HEK293T (cell line): ENCODE results near the gene NPEPL1.
"Not testable (repeated sequence)": the region's sequence is repeated elsewhere in the genome, so short reads cannot be mapped to it uniquely, and the experiment has no call there.

Experiments
- CTCF ChIA-PET: fragments of 350-600 bp; formaldehyde crosslinking; extraction: SDS; loops from one replicate; lab custom pipeline; 2021; ENCODE audit warnings: antibody characterized with exemption, inconsistent platforms; lab: Yijun Ruan, JAX
- POLR2A ChIA-PET: fragments of 350-600 bp; formaldehyde crosslinking; extraction: SDS; loops from one replicate; lab custom pipeline; 2020; ENCODE audit warnings: antibody characterized with exemption, inconsistent platforms; lab: Yijun Ruan, JAX
- DNase-seq: peaks from one replicate; pipeline ENCODE4 v3.0.0; 2012; ENCODE audit warnings: mixed read lengths; ENCODE audit errors: extremely low spot score
- ARNT ChIP-seq: fragments of 450-650 bp; IDR thresholded peaks from 2 replicates; pipeline ENCODE4 v1.6.1; 2017; ENCODE audit warnings: mild to moderate bottlenecking
- BHLHE40 ChIP-seq: fragments of 450-650 bp; IDR thresholded peaks from 2 replicates; pipeline ENCODE4 v1.6.1; 2016; ENCODE audit warnings: mild to moderate bottlenecking, moderate library complexity, borderline replicate concordance
- CTBP1 ChIP-seq: fragments of 450-650 bp; IDR thresholded peaks from 2 replicates; pipeline ENCODE4 v1.6.1; 2016; ENCODE audit warnings: borderline replicate concordance
- ELF4 ChIP-seq: fragments of 450-650 bp; IDR thresholded peaks from 2 replicates; pipeline ENCODE4 v1.6.1; 2017; ENCODE audit warnings: antibody characterized with exemption
- FOXA1 ChIP-seq: fragments of 450-650 bp; IDR thresholded peaks from 2 replicates; pipeline ENCODE4 v1.6.1; 2016; ENCODE audit warnings: mild to moderate bottlenecking
- FOXK2 ChIP-seq: fragments of 450-650 bp; IDR thresholded peaks from 2 replicates; pipeline ENCODE4 v1.6.1; 2016; ENCODE audit warnings: mild to moderate bottlenecking
- FOXM1 ChIP-seq: fragments of 450-650 bp; IDR thresholded peaks from 2 replicates; pipeline ENCODE4 v1.6.1; 2017; ENCODE audit warnings: mild to moderate bottlenecking, borderline replicate concordance
- HDGF ChIP-seq: fragments of 450-650 bp; IDR thresholded peaks from 2 replicates; pipeline ENCODE4 v1.6.1; 2017; ENCODE audit warnings: antibody characterized with exemption, borderline replicate concordance
- L3MBTL2 ChIP-seq: fragments of 450-650 bp; conservative IDR thresholded peaks from 2 replicates; pipeline ENCODE4 v1.6.1; 2016; ENCODE audit warnings: mild to moderate bottlenecking
- LEF1 ChIP-seq: fragments of 450-650 bp; IDR thresholded peaks from 2 replicates; pipeline ENCODE4 v1.6.1; 2017; ENCODE audit warnings: mild to moderate bottlenecking, borderline replicate concordance
- NFRKB ChIP-seq: fragments of 450-650 bp; IDR thresholded peaks from 2 replicates; pipeline ENCODE4 v1.6.1; 2016; ENCODE audit warnings: mild to moderate bottlenecking, moderate library complexity
- SP1 ChIP-seq: fragments of 450-650 bp; IDR thresholded peaks from 2 replicates; pipeline ENCODE4 v1.6.1; 2017
- SUZ12 ChIP-seq: fragments of 450-650 bp; IDR thresholded peaks from 2 replicates; pipeline ENCODE4 v1.6.1; 2016; ENCODE audit warnings: mild to moderate bottlenecking
- TARDBP ChIP-seq: fragments of 450-650 bp; IDR thresholded peaks from 2 replicates; pipeline ENCODE4 v1.6.1; 2016
- ZNF384 ChIP-seq: fragments of 450-650 bp; IDR thresholded peaks from 2 replicates; pipeline ENCODE4 v1.6.1; 2016
- TF ChIP-seq, protein P1 (sequence below): fragments of 450-650 bp; IDR thresholded peaks from 2 replicates; pipeline ENCODE4 v1.6.1; 2016

The NPEPL1 gene

DNA sequence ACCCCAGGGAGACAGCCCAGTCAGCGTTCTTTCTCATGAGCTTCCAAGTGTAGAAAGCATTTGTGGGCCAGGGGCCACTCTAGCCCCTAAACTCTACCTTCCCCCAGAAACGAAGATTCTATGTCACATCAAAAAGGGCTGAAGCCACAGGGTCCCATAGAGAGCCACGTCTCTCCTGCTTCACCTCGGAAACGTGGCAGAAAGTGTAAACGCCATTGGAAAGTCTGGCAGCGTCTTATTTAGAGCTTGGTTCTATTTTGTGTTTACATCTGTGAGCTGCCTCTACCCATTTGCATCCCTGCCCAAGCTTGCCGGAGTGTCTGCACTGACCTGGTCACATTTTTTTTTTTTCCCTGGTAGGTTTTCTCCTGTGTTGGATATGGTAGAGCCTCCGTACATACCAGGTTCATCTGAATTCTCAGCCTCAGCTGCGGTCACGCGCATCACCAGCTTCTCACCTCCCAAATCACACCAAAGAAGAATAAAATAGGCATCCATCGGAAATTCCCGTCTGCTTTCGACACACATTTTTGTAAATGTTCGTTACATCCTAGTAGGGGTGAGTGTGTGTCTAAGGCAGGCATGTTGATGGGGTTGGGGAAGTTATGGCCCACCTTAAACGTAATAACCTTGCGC, 62.6 kb downstream of the NPEPL1 start:
- DNase-seq, result no peak
- ChIA-PET POLR2A (no interaction called here), CTCF (no interaction called here)
- TF ChIP-seq SUZ12 (no peak), ARNT (no peak), L3MBTL2 (no peak), CTBP1 (no peak), ELF4 (no peak), SP1 (no peak), BHLHE40 (no peak), LEF1 (no peak), TARDBP (no peak)

DNA sequence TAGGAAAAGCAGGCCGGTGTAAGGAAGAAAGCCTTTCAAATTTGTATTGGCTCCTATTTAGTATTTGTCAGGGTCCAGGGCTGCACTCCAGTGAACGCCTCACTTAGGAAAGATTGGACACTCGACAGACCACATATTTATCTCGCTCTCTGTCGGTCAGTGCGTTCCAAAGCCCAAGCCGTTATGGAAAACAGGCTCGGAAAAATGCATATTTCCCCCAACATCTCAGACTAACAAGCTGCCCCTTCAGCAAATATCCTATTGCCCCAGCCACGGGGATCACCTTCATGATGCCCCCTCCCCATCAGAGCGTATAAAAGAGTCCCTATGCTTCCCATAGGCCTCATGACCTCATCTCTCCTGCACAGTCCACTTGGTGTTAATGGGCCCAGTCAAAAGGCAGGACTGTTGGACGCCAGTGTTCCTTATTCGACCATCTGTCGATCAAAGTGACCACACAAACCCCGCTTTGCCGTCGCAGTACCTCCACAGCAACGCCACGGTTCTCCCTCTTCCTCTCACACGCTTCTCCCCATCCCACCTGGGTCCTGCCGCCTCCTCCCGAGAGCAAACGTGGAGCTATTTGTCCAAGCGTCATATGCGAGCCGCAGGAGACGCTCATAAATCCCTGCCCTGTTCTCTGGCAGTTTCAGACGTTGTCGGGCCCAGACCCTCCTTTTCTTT, 63.3 kb downstream of the NPEPL1 start:
- DNase-seq, result no peak
- POLR2A ChIA-PET, result no interaction called here
- TF ChIP-seq FOXM1 (no peak), BHLHE40 (no peak), CTBP1 (no peak), LEF1 (no peak), SP1 (no peak), FOXK2 (no peak), NFRKB (no peak), ARNT (no peak), L3MBTL2 (no peak), ZNF384 (no peak)
- TF ChIP-seq, protein P1, sequence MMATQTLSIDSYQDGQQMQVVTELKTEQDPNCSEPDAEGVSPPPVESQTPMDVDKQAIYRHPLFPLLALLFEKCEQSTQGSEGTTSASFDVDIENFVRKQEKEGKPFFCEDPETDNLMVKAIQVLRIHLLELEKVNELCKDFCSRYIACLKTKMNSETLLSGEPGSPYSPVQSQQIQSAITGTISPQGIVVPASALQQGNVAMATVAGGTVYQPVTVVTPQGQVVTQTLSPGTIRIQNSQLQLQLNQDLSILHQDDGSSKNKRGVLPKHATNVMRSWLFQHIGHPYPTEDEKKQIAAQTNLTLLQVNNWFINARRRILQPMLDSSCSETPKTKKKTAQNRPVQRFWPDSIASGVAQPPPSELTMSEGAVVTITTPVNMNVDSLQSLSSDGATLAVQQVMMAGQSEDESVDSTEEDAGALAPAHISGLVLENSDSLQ, result no peak
- CTCF ChIA-PET, result no interaction called here

DNA sequence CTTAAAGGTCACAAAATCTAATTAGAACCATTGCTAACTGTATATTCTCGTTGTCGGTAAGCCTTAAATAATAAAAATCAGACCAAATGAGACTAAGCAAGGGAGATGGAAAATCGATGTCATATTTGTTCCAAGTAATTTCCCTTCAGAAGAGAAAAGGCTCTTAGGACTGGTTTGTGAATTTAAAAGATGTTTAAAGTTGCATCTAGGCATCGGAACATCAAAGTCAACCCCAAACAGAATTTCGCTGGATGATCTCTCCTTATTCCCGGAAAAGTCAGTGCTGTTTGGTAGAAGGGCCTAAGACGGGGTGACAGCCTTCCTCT, 63.8 kb downstream of the NPEPL1 start:
- DNase-seq, result no peak
- CTCF ChIA-PET, result no interaction called here
- TF ChIP-seq NFRKB (no peak), ZNF384 (no peak), ELF4 (no peak), FOXM1 (no peak), BHLHE40 (no peak), FOXK2 (no peak), SUZ12 (no peak)
- TF ChIP-seq, protein P1, result no peak
- POLR2A ChIA-PET, result no interaction called here

DNA sequence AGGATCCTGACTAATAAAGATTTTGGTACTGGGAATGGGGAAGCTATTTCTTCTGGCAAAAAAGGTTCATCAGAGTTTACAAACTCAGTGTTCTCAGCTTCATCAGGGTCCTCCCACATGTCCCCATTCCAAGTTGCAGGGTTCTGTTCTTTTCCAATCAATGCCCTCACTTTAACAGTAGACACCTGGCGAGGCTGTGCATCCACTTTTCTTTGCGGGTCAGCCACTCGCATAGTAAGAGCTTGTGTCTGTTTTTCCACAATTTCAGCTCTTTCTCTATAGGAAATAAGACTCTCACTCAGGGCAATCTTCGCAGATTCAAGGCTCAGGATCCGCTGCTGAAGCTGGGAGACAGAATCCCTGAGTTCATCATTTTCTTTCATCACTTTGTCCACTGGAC, 65.0 kb downstream of the NPEPL1 start:
- CTCF ChIA-PET, DNase-seq, POLR2A ChIA-PET: not testable (repeated sequence)

DNA sequence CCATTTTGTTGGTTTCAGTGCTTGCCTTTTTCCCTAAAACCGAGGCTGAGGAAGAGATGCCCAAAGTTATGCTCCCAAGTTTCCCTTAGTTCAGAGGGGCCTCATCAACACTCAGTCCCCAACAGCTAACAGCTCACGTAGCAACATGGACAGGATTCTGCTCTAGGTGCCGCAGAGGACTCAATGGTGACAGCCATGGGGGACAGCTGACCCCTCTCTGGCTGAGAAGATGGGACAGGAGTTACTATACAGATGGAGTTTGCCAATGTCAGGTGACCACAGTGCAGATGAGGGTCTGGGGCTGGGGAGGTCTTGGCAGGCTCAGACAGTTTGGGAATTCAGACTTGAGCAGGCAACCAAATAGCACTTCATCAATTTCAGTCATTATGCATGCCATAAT, 67.3 kb downstream of the NPEPL1 start:
- POLR2A ChIA-PET, result no interaction called here
- no peak for DNase-seq
- TF ChIP-seq ZNF384 (no peak), TARDBP (no peak), SP1 (no peak), ARNT (no peak), FOXA1 (no peak), HDGF (no peak), FOXK2 (no peak), NFRKB (no peak), LEF1 (no peak), CTBP1 (no peak)
- TF ChIP-seq, protein P1, result no peak
- CTCF ChIA-PET, result no interaction called here

DNA sequence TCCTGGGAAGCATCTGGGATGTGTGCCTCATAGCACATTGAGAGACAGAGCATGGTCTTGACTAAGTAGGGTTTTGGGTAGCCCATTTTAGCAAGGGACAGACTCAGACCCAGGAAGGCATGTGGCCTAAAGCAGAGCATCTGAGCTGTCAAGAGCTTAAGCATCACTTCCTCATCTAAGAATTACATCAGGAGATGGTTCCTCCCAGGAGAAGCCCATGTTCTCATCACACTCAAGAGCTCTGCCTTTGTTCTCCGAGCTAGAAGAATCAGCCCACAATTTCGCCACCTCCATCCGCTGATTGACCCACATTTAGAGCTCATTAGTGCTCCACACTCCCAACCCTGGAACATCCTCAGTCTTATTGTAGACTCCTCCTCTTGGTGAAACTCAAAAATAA, 68.3 kb downstream of the NPEPL1 start:
- no peak for DNase-seq
- ChIA-PET CTCF (no interaction called here), POLR2A (no interaction called here)
- TF ChIP-seq ARNT (no peak), LEF1 (no peak), HDGF (no peak), SUZ12 (no peak), FOXA1 (no peak), FOXK2 (no peak), ELF4 (no peak), TARDBP (no peak), ZNF384 (no peak), CTBP1 (no peak), L3MBTL2 (no peak), NFRKB (no peak), FOXM1 (no peak), SP1 (no peak), BHLHE40 (no peak)
- TF ChIP-seq, protein P1, result no peak
